GM18907 (cell line): ENCODE measurements around the gene GJB2.

Experiments used
- ATAC-seq: cut with Tn5 transposase; IDR thresholded peaks from one replicate; pipeline ENCODE4 v1.9.1; 2021; ENCODE audit warnings: mild to moderate bottlenecking, moderate library complexity; ENCODE audit not compliant: unreplicated experiment

The GJB2 gene

GRCh38 chr13:20193162-20193906, 596 bp upstream of the GJB2 start:
- no peak for ATAC-seq

DNA sequence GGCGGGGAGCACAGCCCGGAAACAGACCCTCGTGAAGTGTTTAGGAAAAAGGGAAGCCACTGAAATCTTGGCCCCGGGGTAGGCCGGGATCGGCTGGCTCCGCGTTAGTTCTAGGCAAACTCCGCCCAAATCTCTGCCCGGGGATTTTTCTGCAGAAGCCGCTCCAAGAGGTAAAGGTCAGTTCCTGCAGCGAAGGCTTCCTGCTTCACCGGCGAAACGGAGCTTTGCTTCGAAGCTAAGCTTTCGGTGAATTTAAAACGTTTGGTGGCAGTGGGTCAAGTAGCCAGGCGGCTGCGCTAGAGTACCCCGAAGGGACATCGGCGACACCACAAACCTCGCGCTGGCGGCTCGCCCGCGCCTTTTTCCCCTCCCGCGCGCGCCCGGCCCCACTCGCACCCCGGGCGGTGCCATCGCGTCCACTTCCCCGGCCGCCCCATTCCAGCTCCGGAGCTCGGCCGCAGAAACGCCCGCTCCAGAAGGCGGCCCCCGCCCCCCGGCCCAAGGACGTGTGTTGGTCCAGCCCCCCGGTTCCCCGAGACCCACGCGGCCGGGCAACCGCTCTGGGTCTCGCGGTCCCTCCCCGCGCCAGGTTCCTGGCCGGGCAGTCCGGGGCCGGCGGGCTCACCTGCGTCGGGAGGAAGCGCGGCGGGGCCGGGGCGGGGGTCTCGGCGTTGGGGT, 441 bp downstream of the GJB2 start:
- ATAC-seq, result no peak

GRCh38 chr13:20191311-20192157, 1.2 kb downstream of the GJB2 start:
- no peak for ATAC-seq

DNA sequence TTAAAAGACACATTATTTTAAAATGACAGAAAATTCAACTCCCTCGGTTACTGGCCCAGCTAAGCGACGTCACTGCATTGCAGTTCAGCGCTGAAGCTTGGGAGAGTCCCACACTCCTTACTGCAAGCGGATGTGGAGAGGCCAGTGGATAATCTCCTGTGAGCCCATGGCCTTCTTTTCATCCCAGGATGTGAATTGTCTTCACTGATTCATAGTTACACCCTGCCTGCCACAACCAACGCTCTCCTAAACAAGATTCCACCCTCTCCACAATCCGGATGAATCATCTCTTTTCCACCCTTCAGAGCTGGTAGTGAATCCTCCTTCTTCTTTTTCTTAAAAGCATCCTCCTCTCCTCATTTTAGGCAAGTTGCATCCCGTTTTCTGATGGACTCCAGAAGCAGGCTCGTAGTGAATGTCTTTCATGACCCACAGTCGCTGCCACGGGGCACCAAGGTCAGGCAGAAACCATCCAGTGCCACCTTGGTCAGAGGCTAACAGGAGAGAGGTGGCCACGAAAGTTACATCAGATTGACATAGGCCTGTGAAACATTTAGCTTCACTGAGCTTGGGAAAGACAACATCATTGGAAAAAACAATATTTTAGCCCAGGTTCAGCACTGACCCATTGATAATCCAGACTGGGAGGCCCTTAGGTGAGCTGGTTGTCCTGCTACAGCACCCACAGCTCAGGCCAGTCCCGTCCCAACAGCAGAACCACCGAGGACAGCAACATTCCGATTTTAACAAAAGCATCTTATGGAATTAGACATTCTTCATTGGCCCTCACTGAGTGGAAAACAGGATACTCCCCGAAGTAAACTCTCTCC, 2.0 kb downstream of the GJB2 start:
- no peak for ATAC-seq

- no peak for ATAC-seq
These were observed 2.7 kb downstream of the GJB2 start for GRCh38 chr13:20190076-20190475.

DNA sequence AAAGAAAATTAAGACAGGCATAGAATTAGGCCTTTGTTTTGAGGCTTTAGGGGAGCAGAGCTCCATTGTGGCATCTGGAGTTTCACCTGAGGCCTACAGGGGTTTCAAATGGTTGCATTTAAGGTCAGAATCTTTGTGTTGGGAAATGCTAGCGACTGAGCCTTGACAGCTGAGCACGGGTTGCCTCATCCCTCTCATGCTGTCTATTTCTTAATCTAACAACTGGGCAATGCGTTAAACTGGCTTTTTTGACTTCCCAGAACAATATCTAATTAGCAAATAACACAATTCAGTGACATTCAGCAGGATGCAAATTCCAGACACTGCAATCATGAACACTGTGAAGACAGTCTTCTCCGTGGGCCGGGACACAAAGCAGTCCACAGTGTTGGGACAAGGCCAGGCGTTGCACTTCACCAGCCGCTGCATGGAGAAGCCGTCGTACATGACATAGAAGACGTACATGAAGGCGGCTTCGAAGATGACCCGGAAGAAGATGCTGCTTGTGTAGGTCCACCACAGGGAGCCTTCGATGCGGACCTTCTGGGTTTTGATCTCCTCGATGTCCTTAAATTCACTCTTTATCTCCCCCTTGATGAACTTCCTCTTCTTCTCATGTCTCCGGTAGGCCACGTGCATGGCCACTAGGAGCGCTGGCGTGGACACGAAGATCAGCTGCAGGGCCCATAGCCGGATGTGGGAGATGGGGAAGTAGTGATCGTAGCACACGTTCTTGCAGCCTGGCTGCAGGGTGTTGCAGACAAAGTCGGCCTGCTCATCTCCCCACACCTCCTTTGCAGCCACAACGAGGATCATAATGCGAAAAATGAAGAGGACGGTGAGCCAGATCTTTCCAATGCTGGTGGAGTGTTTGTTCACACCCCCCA, 3.8 kb downstream of the GJB2 start:
- no peak for ATAC-seq

DNA sequence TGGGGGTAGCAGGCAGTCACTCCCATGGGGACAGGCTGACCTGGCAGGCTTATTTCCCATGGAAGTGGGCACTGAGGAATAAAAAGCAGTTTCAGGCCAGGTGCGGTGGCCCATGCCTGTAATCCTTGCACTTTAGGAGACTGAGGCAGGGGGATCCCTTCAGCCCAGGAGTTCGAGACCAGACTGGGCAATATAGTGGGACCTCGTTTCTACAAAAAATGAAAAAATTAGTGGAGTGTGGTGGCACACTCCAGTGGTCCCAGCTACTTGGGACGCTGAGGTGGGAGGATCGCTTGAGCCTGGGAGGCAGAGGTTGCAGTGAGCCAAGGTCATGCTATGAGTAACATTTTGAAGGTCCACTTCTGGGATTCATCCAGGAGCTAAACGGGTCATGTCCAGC, 6.0 kb downstream of the GJB2 start:
- no peak for ATAC-seq

- no peak for ATAC-seq
These were observed 7.2 kb downstream of the GJB2 start for GRCh38 chr13:20185366-20186056.

- peak; percentile 81 for ATAC-seq
These were observed 10.4 kb downstream of the GJB2 start for GRCh38 chr13:20182231-20182846.

DNA sequence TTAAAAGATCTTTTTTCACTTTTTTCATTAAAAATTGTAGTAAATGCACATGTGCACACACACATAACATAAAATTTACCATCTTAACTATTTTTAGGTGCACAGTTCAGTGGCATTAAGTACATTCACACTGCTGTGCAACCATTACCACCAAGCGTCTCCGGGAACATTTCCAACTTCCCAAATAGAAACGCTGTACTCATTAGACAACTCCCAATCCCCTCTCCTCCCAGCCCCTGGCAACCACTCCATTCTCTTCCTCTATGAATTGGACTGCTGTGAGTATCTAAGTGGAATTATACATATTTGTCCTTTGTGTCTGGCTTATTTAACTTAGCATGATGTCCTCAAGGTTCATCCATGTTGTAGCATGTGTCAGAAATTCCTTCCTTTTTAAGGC, 11.6 kb downstream of the GJB2 start:
- ATAC-seq, result no peak

DNA sequence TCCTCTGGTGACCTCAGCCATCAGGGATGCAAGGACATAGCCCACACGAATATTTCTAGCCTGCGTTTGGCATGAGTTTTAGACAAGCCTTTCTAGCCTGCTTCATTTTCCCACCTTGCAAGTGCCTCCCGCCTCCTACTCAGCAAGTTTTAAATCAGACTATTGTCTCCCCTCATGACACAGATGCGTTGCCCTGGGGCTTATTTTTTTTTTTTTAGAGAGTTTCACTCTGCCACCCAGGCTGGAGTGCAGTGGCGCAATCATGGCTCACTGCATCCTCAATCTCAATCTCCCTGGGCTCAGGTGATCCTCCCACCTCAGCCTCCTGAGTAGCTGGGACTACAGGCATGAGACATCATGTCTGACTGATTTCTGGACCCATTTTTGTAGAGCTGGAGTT, 14.6 kb downstream of the GJB2 start:
- ATAC-seq, result no peak

DNA sequence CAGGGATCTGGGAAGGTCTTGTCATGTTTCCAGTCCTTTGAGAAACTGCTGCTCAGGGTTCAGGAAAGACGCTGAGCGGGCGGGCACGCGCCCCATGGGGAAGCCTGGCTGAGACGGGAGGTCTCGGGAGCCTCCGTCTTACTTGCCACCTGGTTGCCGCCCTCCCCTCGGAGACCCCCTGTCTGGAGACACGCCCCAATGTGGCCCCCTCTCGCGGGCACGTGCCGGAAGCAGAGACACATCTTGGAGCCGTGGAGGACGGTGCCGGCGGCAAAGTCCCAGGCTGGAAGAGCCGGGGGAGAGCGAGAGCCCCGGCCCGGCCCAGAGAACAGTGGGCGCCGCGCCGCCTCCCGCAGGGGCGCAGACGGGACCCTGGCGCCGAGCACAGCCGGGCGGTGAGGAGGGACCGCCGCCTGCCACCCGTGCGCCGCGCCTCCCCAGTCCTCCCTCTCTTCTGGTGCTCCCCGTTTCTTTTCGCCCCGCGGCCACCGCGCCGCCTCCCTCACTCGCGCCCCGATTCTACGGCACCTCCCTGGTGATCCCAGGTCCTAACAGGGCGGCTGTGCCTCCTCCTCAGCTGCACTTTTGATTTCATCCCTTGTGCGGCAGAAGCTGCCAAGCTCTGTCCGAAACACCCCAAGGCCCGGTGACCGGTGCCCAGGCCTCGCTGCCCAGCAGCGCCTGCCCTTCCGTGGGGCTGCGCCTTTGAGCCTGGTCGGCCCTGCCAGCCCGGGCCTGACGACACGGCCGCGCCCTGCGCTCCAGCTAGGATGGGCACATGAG, 15.5 kb downstream of the GJB2 start:
- no peak for ATAC-seq

GRCh38 chr13:20175907-20176652, 16.7 kb downstream of the GJB2 start:
- no peak for ATAC-seq

- no peak for ATAC-seq
These were observed 17.3 kb downstream of the GJB2 start for GRCh38 chr13:20175406-20175794.

- peak; percentile 87 for ATAC-seq
These were observed 17.9 kb downstream of the GJB2 start for GRCh38 chr13:20174656-20175405.

GRCh38 chr13:20173116-20173746, 19.5 kb downstream of the GJB2 start:
- ATAC-seq, result no peak
